Nephron progenitor cell (in vitro differentiated cells): Measurements from ENCODE around the gene FETUB.
"Not testable (repeated sequence)": the region's sequence is repeated elsewhere in the genome, so short reads cannot be mapped to it uniquely, and the experiment has no call there.

ENCODE experiments used
- DNase-seq: peaks from one replicate; pipeline ENCODE4 v3.0.0; 2021
- H3K27ac Mint-ChIP-seq: 2 replicates; pipeline ENCODE4 v1.8.0; 2021; ENCODE audit warnings: mild to moderate bottlenecking, moderate library complexity, mixed read lengths
- H3K27me3 Mint-ChIP-seq: 2 replicates; pipeline ENCODE4 v1.8.0; 2021; ENCODE audit warnings: mild to moderate bottlenecking, low read depth, mixed read lengths; ENCODE audit not compliant: poor library complexity
- H3K36me3 Mint-ChIP-seq: 2 replicates; pipeline ENCODE4 v1.8.0; 2021; ENCODE audit warnings: low read depth, mixed read lengths
- H3K4me1 Mint-ChIP-seq: 2 replicates; pipeline ENCODE4 v1.8.0; 2021; ENCODE audit warnings: mixed read lengths
- H3K4me3 Mint-ChIP-seq: 2 replicates; pipeline ENCODE4 v1.8.0; 2021; ENCODE audit warnings: mild to moderate bottlenecking, moderate library complexity, mixed read lengths
- H3K9me3 Mint-ChIP-seq: 2 replicates; pipeline ENCODE4 v1.8.0; 2021; ENCODE audit warnings: mild to moderate bottlenecking, moderate library complexity, mixed read lengths
- CTCF ChIP-seq: fragments of 200-600 bp; sonication (generic); IDR thresholded peaks from 2 replicates; pipeline ENCODE4 v1.5.0; 2021; ENCODE audit warnings: antibody characterized with exemption

FETUB gene

GRCh38 chr3:186687120-186687651, 47.0 kb downstream of the FETUB start:
- no peaks in the 10 kb centered on the region for H3K4me1 Mint-ChIP-seq
- no peak overlapping the region for H3K27ac Mint-ChIP-seq
- H3K27me3 Mint-ChIP-seq: peaks cover 15% of the 10 kb centered on the region
- no peak for DNase-seq
- TF ChIP-seq CTCF: no peak
- H3K9me3 Mint-ChIP-seq: peaks cover 22% of the 10 kb centered on the region
- H3K4me3 Mint-ChIP-seq: no peak overlapping the region
- no peaks in the 10 kb centered on the region for H3K36me3 Mint-ChIP-seq

GRCh38 chr3:186690304-186690703, 50.1 kb downstream of the FETUB start:
- not testable (repeated sequence) for H3K27me3 Mint-ChIP-seq, H3K4me1 Mint-ChIP-seq, DNase-seq, H3K27ac Mint-ChIP-seq, H3K36me3 Mint-ChIP-seq, H3K4me3 Mint-ChIP-seq
- H3K9me3 Mint-ChIP-seq: peaks cover 17% of the 10 kb centered on the region

- TF ChIP-seq CTCF: no peak
- H3K4me1 Mint-ChIP-seq: no peaks in the 10 kb centered on the region
These were observed 51.5 kb downstream of the FETUB start for GRCh38 chr3:186691676-186692075.

GRCh38 chr3:186693843-186694242, 53.6 kb downstream of the FETUB start:
- Mint-ChIP-seq H3K27me3 (peaks cover 4% of the 10 kb centered on the region), H3K4me1 (no peaks in the 10 kb centered on the region), H3K27ac (no peak overlapping the region), H3K9me3 (no peaks in the 10 kb centered on the region), H3K36me3 (no peaks in the 10 kb centered on the region), H3K4me3 (no peak overlapping the region)
- no peak for DNase-seq
- TF ChIP-seq CTCF: no peak

More at GRCh38 chr3:186691676-186692075, 51.5 kb downstream of the FETUB start:
- no peaks in the 10 kb centered on the region for H3K36me3 Mint-ChIP-seq
- H3K27me3 Mint-ChIP-seq: peaks cover 4% of the 10 kb centered on the region
- no peak overlapping the region for H3K4me3 Mint-ChIP-seq
- no peak overlapping the region for H3K27ac Mint-ChIP-seq
- peaks cover 4% of the 10 kb centered on the region for H3K9me3 Mint-ChIP-seq
- DNase-seq: no peak

GRCh38 chr3:186694288-186695032, 54.3 kb downstream of the FETUB start:
- no peaks in the 10 kb centered on the region for H3K9me3 Mint-ChIP-seq
- H3K36me3 Mint-ChIP-seq: no peaks in the 10 kb centered on the region
- no peaks in the 10 kb centered on the region for H3K4me1 Mint-ChIP-seq
- peaks cover 4% of the 10 kb centered on the region for H3K27me3 Mint-ChIP-seq
- H3K27ac Mint-ChIP-seq: no peak overlapping the region
- TF ChIP-seq CTCF: no peak
- H3K4me3 Mint-ChIP-seq: no peak overlapping the region
- no peak for DNase-seq

- no peak overlapping the region for H3K4me3 Mint-ChIP-seq
- no peaks in the 10 kb centered on the region for H3K36me3 Mint-ChIP-seq
- no peak for TF ChIP-seq CTCF
- no peaks in the 10 kb centered on the region for H3K4me1 Mint-ChIP-seq
- peaks cover 4% of the 10 kb centered on the region for H3K27me3 Mint-ChIP-seq
- no peaks in the 10 kb centered on the region for H3K9me3 Mint-ChIP-seq
- DNase-seq: no peak
- no peak overlapping the region for H3K27ac Mint-ChIP-seq
These were observed 56.3 kb downstream of the FETUB start for GRCh38 chr3:186696522-186696921.
